Smooth muscle cell (in vitro differentiated cells): ENCODE data around the gene DNAJC13. TPM values are rescaled to one million over a fixed set of nuclear protein-coding genes. Genes with fewer than 3 reads are reported as not detected.

Source experiments
- DNase-seq: peaks from one replicate; lab custom pipeline; 2025; ENCODE audit not compliant: unreplicated experiment; lab: John Stamatoyannopoulos, UW
- H2AFZ ChIP-seq: fragments of 200-600 bp; sonication (generic); 2 replicates; pipeline ENCODE4 v1.6.0; 2016; ENCODE audit warnings: antibody characterized with exemption, low read depth, mild to moderate bottlenecking
- H3F3A ChIP-seq: fragments of 200-600 bp; sonication (generic); 2 replicates; pipeline ENCODE4 v1.6.0; 2017; ENCODE audit warnings: antibody characterized with exemption, low read depth
- H3K27ac ChIP-seq: fragments of 200-600 bp; sonication (generic); 2 replicates; pipeline ENCODE4 v1.5.1; 2016; ENCODE audit warnings: low read depth, mild to moderate bottlenecking
- H3K27me3 ChIP-seq: fragments of 200-600 bp; sonication (generic); 2 replicates; pipeline ENCODE4 v1.6.1; 2016; ENCODE audit warnings: low read depth, mild to moderate bottlenecking
- H3K36me3 ChIP-seq: fragments of 200-600 bp; sonication (generic); 2 replicates; pipeline ENCODE4 v1.5.1; 2016; ENCODE audit warnings: low read depth
- H3K4me1 ChIP-seq: fragments of 200-600 bp; sonication (generic); 2 replicates; pipeline ENCODE4 v1.5.1; 2016; ENCODE audit warnings: low read depth
- H3K4me2 ChIP-seq: fragments of 200-600 bp; sonication (generic); 2 replicates; pipeline ENCODE4 v1.6.0; 2016; ENCODE audit warnings: mild to moderate bottlenecking
- H3K4me3 ChIP-seq: fragments of 200-600 bp; sonication (generic); 2 replicates; pipeline ENCODE4 v1.5.1; 2016; ENCODE audit warnings: mild to moderate bottlenecking
- H3K79me2 ChIP-seq: fragments of 200-600 bp; sonication (generic); 2 replicates; pipeline ENCODE4 v1.6.0; 2016; ENCODE audit warnings: low read depth, mild to moderate bottlenecking
- H3K9ac ChIP-seq: fragments of 200-600 bp; sonication (generic); 2 replicates; pipeline ENCODE4 v1.6.0; 2016; ENCODE audit warnings: low read depth
- H3K9me3 ChIP-seq: fragments of 200-600 bp; sonication (generic); replicated peaks from 2 replicates; pipeline ENCODE4 v1.5.1; 2016; ENCODE audit warnings: low read depth
- H4K20me1 ChIP-seq: fragments of 200-600 bp; sonication (generic); 2 replicates; pipeline ENCODE4 v1.6.0; 2016; ENCODE audit warnings: low read depth
- CTCF ChIP-seq: fragments of 200-600 bp; sonication (generic); IDR thresholded peaks from 2 replicates; pipeline ENCODE4 v1.5.1; 2017; ENCODE audit warnings: borderline replicate concordance, mild to moderate bottlenecking, antibody characterized with exemption; ENCODE audit not compliant: insufficient read depth, poor library complexity, severe bottlenecking
- WGBS: methylation state at CpG from one replicate; pipeline ENCODE4 v1.1.7; 2016; ENCODE audit warnings: low lambda C conversion rate; 5-methylcytosine and 5-hydroxymethylcytosine counted together
- polyA plus RNA-seq: library from polyadenylated mRNA; unstranded; fragments of >200 nt; fragmentation: Nextera tagmentation; extraction: Ambion mirVana; gene quantifications from 2 replicates; pipeline ENCODE4 v1.2.1, GENCODE V29; 2016
- total RNA-seq: library from RNA; depleted of rRNA; stranded (reverse); fragments of >200 nt; gene quantifications from 2 replicates; pipeline ENCODE4 v1.2.3, GENCODE V29; 2014

Gene DNAJC13
- total and polyA plus RNA-seq, 2 experiments from 2014 or later: 11.1 to 47.9 TPM

GRCh38 chr3:132378048-132378762 is 39.1 kb upstream of the DNAJC13 start:
- no peak for DNase-seq
- no peaks in the 10 kb centered on the region for H4K20me1 ChIP-seq
- H3K79me2 ChIP-seq: no peaks in the 10 kb centered on the region
- no peaks in the 10 kb centered on the region for H3K9me3 ChIP-seq
- H3K4me1 ChIP-seq: no peaks in the 10 kb centered on the region
- H3K27ac ChIP-seq: no peak overlapping the region
- no peak for TF ChIP-seq CTCF
- H3K4me2 ChIP-seq: no peak overlapping the region
- H3K9ac ChIP-seq: no peak overlapping the region
- WGBS: 94% methylated on average over 2 of the region's 2 CpGs
- no peak overlapping the region for H2AFZ ChIP-seq
- H3K4me3 ChIP-seq: no peak overlapping the region
- no peaks in the 10 kb centered on the region for H3F3A ChIP-seq
- no peaks in the 10 kb centered on the region for H3K36me3 ChIP-seq
- H3K27me3 ChIP-seq: no peaks in the 10 kb centered on the region

- H3K27me3 ChIP-seq: no peaks in the 10 kb centered on the region
- H3K79me2 ChIP-seq: no peaks in the 10 kb centered on the region
- no peak overlapping the region for H2AFZ ChIP-seq
- 87% methylated on average over 2 of the region's 2 CpGs for WGBS
- no peaks in the 10 kb centered on the region for H3K9me3 ChIP-seq
- H3K36me3 ChIP-seq: no peaks in the 10 kb centered on the region
- no peak overlapping the region for H3K4me3 ChIP-seq
- H3K4me1 ChIP-seq: no peaks in the 10 kb centered on the region
- H3K27ac ChIP-seq: no peak overlapping the region
- H3K9ac ChIP-seq: no peak overlapping the region
- DNase-seq: no peak
- no peak for TF ChIP-seq CTCF
- no peaks in the 10 kb centered on the region for H3F3A ChIP-seq
- no peaks in the 10 kb centered on the region for H4K20me1 ChIP-seq
- no peak overlapping the region for H3K4me2 ChIP-seq
Observed at GRCh38 chr3:132378846-132379245, 38.5 kb upstream of the DNAJC13 start.

- TF ChIP-seq CTCF: no peak
- Histone ChIP-seq H3K36me3 (no peaks in the 10 kb centered on the region), H3K27ac (no peak overlapping the region), H3K4me2 (no peak overlapping the region), H3K9me3 (no peaks in the 10 kb centered on the region), H3F3A (no peaks in the 10 kb centered on the region), H3K79me2 (no peaks in the 10 kb centered on the region), H4K20me1 (no peaks in the 10 kb centered on the region), H3K9ac (no peak overlapping the region), H3K27me3 (no peaks in the 10 kb centered on the region), H3K4me3 (no peak overlapping the region), H2AFZ (no peak overlapping the region), H3K4me1 (no peaks in the 10 kb centered on the region)
- 59% methylated on average over 1 of the region's 1 CpG for WGBS
- DNase-seq: no peak
Observed at GRCh38 chr3:132380920-132381319, 36.4 kb upstream of the DNAJC13 start.
